ENCODE results near the gene ITM2C. TPM values are rescaled to one million over a fixed set of nuclear protein-coding genes. Genes with fewer than 3 reads are reported as not detected.
A peak's percentile ranks its signal among the peaks of the same experiment; 100 is the strongest.

ITM2C gene
- total RNA-seq, 1 donor from 2014 or later: 25.0 TPM

DNA sequence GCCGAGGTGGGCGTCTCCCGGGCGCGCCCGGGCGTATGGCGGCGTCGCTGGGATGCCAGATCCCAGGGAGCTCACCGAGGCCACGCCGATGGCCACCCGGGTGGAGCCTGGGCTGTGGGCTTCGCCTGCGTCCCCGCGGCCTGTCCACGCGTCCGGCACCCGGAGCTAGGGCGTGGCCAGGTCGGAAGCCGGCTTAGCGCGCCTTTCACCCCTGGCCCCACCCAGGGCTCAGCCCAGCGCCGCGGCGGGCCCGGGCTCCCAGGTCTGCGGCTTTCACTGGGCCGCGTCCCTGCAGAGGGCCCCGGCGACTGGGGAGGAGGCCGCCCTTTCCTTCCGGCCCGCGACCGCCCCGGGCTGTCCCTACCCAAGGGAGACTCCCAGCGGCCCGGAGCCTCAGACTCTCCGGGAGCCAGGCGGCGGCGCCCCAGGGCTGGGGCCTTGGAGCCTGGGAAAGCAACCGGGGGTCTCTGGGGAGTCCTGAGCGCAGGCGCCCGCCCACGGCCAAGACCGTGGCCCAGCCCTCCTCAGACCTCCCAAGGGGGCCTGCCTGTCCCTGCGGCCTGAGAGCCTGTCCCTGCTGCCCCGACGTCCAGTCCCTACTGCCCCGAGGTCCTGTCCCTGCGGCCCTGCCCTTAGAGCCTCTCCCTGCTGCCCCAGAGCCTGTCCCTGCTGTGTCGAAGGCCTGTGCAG is 36.3 kb upstream of the ITM2C start:
- peaks cover 3% of the 10 kb centered on the region for H3K4me1 ChIP-seq
- peaks cover 38% of the 10 kb centered on the region for H3K27me3 ChIP-seq
- H3K9me3 ChIP-seq: no peaks in the 10 kb centered on the region
- intact Hi-C loops (cut with DNase I): loop anchor here (10.0 kb wide), 1 partner anchor 156 kb away; no protein-coding TSS in a partner anchor
- H3K36me3 ChIP-seq: no peaks in the 10 kb centered on the region
- ATAC-seq (peak; percentile 58), DNase-seq (no peak)
- peak overlapping the region; percentile 36 for H3K4me3 ChIP-seq
- TF ChIP-seq CTCF (IDR thresholded peaks at IDR 0.05): no peak
- H3K27ac ChIP-seq: no peak overlapping the region

- no peak overlapping the region for H3K27ac ChIP-seq
- DNase-seq: no peak
Measured at GRCh38 chr2:230829293-230829692, 35.4 kb upstream of the ITM2C start.

GRCh38 chr2:230829959-230830358 is 34.8 kb upstream of the ITM2C start:
- intact Hi-C loops (cut with DNase I): loop anchor here (10.0 kb wide), 1 partner anchor 155 kb away; no protein-coding TSS in a partner anchor
- no peak for ATAC-seq

More at GRCh38 chr2:230829293-230829692, 35.4 kb upstream of the ITM2C start:
- intact Hi-C loops (cut with DNase I): loop anchor here (10.0 kb wide), 1 partner anchor 156 kb away; no protein-coding TSS in a partner anchor
- H3K9me3 ChIP-seq: no peaks in the 10 kb centered on the region
- no peaks in the 10 kb centered on the region for H3K36me3 ChIP-seq
- H3K4me3 ChIP-seq: no peak overlapping the region
- ATAC-seq: no peak
- peaks cover 38% of the 10 kb centered on the region for H3K27me3 ChIP-seq
- no peak for TF ChIP-seq CTCF (IDR thresholded peaks at IDR 0.05)
- peaks cover 3% of the 10 kb centered on the region for H3K4me1 ChIP-seq

DNA sequence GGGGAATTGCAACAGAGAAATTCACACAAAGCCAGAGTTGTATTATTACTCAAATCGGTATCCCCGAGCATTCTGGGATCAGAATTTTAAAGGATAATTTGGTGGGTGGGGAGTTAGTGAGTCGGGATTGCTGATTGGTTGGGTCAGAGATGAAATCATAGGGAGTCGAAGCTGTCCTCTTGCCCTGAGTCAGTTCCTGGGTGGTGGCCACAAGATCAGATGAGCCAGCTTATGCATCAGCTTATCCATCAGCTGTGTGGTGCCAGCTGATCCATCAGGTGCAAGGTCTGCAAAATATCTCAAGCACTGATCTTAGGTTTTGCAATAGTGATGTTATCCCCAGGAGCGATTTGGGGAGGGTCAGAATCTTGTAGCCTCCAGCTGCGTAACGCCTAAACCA is 34.3 kb upstream of the ITM2C start:
- Histone ChIP-seq H3K36me3 (no peaks in the 10 kb centered on the region), H3K27ac (no peak overlapping the region), H3K27me3 (peaks cover 38% of the 10 kb centered on the region), H3K4me3 (no peak overlapping the region), H3K4me1 (peaks cover 3% of the 10 kb centered on the region), H3K9me3 (no peaks in the 10 kb centered on the region)
- no peak for ATAC-seq
- intact Hi-C loops (cut with DNase I): no loop called here
- no peak for DNase-seq
- TF ChIP-seq CTCF (IDR thresholded peaks at IDR 0.05): no peak

More at GRCh38 chr2:230829959-230830358, 34.8 kb upstream of the ITM2C start:
- Histone ChIP-seq H3K27ac (no peak overlapping the region), H3K9me3 (no peaks in the 10 kb centered on the region), H3K4me1 (peaks cover 3% of the 10 kb centered on the region), H3K36me3 (no peaks in the 10 kb centered on the region), H3K4me3 (no peak overlapping the region), H3K27me3 (peaks cover 38% of the 10 kb centered on the region)
- no peak for DNase-seq
- TF ChIP-seq CTCF (IDR thresholded peaks at IDR 0.05): no peak

- DNase-seq (no peak), ATAC-seq (no peak)
- Histone ChIP-seq H3K4me1 (no peaks in the 10 kb centered on the region), H3K4me3 (no peak overlapping the region), H3K9me3 (no peaks in the 10 kb centered on the region), H3K36me3 (no peaks in the 10 kb centered on the region), H3K27me3 (no peaks in the 10 kb centered on the region), H3K27ac (no peak overlapping the region)
- no peak for TF ChIP-seq CTCF (IDR thresholded peaks at IDR 0.05)
- intact Hi-C loops (cut with DNase I): no loop called here
Measured at GRCh38 chr2:230840301-230840700, 24.4 kb upstream of the ITM2C start.

Measured in upper lobe of right lung (tissue), 1 donor.